GM18867 (cell line): ENCODE data around the gene SERP1.

Experiments used
- ATAC-seq: cut with Tn5 transposase; IDR thresholded peaks from one replicate; pipeline ENCODE4 v1.9.1; 2021; ENCODE audit warnings: mild to moderate bottlenecking, moderate library complexity; ENCODE audit not compliant: unreplicated experiment

SERP1 gene

DNA sequence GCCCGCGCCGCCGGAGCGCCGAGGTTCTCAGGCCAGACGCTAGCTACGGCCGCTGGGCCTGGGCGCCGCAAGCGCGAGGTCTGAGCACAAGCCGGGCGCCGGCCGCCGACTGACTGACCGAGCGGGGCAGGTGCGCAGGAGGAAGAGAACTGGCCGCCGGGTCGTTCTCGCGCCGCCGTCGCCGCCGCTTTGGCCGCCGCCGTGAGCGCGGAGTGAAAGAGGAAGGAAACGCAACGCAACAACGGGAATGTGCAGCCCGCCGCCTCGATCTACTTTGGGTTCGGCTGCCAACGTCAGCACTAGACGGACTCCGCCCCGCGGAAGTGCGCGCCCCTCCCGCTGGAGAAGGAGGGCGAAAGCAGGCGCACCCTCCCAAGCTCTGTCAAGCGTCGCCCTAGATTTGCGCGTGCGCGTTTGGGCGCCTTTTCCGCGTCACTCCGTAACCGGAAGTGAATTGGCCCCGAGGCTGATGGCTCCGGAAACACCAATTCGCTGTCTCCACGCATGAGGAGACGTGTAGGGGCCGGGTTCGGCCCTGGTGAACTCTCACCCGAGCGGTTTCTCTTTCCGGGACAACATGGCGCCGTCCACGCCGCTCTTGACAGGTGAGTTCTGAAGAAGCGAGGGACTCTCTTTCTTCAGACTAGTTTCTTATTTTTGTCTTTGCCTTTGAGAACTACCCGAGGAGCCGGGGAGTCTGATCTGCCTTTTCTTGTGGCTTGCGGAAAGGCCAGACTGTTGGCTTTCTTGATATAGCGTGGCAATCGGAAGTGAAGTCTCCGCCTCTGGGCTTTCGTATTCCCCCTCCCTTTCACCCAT is at the start of gene SERP1, which contains the start of gene EIF2A:
Gene SERP1 (minus strand): TSS at position 271 of the 819 bp plus-strand sequence. CDS start 361 bp downstream, outside the sequence.
Gene EIF2A (plus strand): TSS at position 562 of the 819 bp plus-strand sequence. CDS start 16 bp downstream, at position 578.
- ATAC-seq: peak; percentile 93

GRCh38 chr3:150594150-150594549 is 47.9 kb upstream of the SERP1 start:
- no peak for ATAC-seq

DNA sequence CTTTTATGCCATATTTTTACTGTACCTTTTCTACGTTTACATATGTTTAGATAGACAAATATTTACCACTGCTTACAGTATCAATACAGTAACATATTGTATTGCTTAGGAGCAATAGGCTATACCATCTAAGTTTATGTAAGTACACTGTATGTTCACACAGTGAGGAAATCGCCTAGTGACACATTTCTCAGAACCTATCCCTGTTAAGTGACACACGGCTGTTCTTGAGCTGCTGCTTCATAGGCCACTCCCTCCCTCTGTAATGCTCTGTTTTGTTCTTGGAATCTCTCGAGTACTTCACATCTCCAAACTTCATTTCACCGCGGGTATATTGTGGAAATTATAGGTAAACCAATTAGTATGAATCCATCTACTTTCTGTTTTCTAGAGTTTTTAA is 43.5 kb upstream of the SERP1 start:
- ATAC-seq: no peak

DNA sequence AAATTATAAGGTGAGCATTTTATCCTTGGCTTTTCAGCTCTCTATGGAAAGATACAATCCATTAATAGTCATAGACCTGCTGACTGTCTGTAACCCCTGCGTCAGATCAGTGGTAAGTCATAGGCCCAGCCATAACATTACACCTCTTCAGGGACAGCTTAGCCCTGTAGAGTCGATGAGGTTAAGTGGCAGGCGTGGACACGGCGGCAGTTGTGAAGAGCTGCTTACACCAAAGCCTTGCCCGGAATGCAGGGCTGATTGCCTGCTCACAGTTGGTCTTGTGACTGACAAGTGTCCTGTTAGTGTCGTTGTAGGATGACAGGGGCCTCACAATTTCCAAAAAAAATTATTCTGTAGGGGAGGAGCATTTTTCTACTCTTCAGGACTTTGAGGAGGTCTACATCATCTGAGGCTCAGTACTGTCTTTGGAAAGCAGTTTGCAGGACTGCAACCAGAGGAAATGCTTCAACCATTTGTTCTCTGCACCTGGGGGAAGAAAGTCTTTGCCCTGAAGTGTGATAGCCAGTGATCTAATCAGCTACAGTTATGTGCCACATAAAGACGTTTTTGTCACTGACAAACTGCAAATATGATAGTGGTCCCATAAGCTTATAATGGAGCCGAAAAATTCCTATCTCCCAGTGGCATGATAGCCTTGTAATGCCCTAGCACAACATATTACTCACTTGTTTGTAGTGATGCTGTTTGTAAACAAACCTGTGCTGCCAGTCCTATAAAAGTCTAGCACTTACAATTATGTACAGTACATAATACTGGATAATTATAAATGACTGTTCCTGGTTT is 41.9 kb upstream of the SERP1 start:
- no peak for ATAC-seq

GRCh38 chr3:150583028-150583427 is 36.7 kb upstream of the SERP1 start:
- ATAC-seq: peak; percentile 62

DNA sequence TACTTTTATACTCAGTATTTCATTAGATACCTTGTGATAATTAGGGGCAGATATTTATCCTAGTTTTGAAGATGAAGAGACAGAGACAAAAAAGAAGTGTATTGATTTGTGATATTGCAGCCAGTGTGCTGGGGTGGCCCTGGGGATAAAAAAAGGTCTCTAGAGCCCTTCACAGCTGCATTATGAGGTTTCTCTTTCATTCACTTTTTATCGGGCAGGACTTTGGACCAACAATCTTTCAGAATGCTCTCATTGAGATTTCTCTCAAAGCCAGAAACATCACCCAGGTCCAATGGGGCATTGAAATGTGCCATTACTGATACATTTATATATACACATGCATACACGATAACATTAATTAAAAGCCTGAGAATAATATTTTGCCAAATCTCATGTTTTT is 36.3 kb upstream of the SERP1 start:
- ATAC-seq: peak; percentile 71

DNA sequence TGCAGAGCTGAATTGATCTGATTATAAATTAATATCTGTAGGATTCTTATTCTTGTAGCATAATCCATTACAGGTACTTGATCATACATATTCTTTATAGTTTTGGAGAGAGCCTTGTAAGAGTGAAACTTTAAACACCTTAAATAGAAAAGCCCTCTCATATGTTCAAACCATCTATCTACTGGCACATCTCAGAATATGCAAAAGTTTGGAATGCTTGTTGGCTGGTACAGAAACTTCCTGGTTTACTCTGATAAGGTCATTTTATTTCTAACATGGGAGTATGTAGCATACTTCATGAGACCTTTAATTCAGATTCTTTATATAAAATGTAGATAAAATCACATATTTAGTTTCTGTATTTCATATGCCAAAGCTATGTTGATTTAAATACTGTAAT is 34.9 kb upstream of the SERP1 start:
- no peak for ATAC-seq

DNA sequence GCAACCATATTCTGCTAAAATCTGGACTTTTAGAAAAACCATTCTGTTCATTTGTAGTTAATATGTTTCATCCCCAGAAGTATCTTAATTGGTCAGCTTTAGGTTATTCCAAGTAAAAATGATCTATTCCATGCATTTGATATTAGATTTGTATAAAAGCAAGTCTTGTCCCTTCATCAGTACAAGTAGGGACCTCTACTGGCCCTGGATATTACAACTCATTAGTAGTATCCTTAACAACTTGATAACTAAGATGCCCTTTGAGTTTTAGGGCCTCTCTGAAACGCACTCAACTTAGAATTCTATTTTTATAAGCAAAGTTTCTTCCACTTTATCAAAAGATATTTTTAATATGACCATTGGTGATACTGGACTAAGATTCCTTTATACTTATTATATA is 31.6 kb upstream of the SERP1 start:
- ATAC-seq: no peak

GRCh38 chr3:150567328-150567727 is 21.0 kb upstream of the SERP1 start:
- no peak for ATAC-seq

DNA sequence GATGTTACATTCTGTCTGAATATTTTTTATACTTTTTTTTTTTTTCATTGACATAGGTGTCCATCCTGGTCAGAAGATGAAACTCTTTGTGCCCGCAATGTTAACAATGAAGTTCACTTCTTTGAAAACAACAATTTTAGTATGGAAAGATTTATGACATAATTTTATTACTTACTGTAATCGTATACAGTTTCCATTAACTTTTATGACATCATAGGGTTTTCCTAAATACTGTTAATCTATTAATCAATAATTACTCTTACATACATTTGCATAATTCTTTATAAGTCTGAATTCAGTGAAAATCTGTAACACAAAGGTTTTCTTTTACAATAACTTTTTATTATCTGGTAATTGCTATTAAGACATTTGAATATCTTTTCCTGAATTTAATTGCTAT is 17.9 kb upstream of the SERP1 start:
- no peak for ATAC-seq

GRCh38 chr3:150557725-150558124 is 11.4 kb upstream of the SERP1 start:
- ATAC-seq: no peak

- no peak for ATAC-seq
Observed at GRCh38 chr3:150556792-150557191, 10.5 kb upstream of the SERP1 start.

DNA sequence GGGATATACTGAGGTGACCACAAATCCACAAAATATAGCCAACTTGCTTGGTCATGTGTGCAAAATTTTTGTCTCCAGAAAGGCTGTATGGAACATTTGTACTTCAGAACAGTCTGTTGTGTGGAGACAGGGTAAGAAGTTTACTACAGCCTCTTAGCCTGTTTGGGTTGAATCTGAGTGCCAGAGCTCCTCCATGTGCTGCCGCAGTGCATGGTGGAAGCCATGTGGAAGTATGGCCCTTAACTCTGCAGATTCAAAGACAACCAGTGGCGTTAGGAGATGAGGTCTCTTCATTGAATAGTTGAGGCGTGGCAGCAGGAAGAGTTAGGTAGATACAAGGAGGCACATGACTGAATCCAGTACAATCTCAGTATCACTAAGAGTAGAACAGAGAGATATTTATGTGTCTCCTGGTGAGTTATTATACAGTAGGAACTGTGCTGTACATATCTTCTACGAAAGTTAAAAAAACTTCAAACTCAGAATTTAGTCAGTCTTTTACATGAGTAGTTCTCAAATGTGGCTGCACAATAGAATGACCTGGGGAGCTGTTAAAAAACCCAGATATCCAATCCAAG is 9.7 kb upstream of the SERP1 start:
- no peak for ATAC-seq

- no peak for ATAC-seq
Observed at GRCh38 chr3:150547045-150547741, 897 bp upstream of the SERP1 start.

DNA sequence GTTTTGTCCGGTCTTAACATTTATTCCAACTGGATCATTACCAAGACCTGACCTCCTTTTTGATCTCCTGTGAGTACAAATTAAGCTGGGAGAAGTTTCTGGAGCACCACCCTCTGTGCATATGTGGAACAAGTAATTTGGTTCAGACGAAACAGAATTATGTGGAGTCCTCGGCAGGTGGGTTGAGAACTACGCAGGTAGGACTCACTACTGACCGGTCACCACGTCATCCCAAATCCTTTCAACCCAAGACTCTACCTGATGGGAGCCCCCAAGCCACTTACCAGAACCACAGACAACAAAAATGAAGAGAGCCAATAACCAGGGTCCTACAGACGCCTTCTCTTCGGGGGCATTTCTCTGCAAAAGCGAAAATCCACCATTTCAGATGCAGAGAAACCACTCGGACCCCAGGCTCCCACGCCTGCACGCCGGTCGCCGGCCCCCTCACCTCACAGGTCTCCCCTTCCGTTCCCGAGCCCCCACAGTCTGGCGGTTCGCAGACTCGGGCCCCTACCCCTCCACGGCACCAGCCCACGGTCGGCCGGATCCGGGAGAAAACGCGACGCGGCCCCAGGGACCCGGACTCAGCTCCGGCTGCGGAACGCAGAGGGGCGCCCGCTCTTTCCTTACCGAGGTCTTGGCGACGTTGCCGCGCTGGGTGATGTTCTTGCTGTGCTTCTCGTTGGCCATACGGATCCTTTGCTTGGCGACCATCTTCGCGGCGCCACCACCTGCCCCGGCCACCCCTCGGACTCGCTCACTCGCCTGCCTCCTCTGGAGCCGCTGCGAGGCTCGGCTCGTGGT is 674 bp downstream of the SERP1 start:
- ATAC-seq: peak; percentile 15

DNA sequence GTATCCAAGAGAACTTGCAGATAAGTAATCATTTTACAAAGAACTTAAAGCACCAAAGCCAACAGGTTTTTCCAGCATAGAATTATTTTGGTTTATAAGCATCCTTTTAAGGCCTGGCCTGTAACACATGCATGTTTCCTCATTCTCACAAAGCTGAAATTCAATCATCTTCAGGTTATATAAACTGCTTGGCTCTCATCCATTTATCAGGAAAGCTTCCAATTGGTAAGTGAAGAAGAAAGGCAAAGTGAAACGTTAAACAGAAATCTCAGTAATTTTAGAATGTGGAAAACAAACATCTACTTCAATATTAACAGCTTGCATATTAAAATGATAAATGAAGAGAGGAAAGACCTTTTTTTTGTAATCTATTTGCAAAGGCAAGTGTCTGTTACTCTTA is 1.6 kb downstream of the SERP1 start:
- no peak for ATAC-seq

GRCh38 chr3:150544041-150544440 is 2.3 kb downstream of the SERP1 start:
- no peak for ATAC-seq

GRCh38 chr3:150543531-150543930 is 2.8 kb downstream of the SERP1 start:
- ATAC-seq: no peak

- ATAC-seq: no peak
Observed at GRCh38 chr3:150543128-150543527, 3.2 kb downstream of the SERP1 start.

GRCh38 chr3:150540991-150541390 is 5.3 kb downstream of the SERP1 start:
- no peak for ATAC-seq
